Activated CD8-positive, alpha-beta memory T cell treated with anti-CD3 and anti-CD28 coated beads for 36 hours (primary cell): ENCODE data around the gene AKR1C2. TPM values are rescaled to one million over a fixed set of nuclear protein-coding genes. Genes with fewer than 3 reads are reported as not detected.
"Not testable (repeated sequence)": the region's sequence is repeated elsewhere in the genome, so short reads cannot be mapped to it uniquely, and the experiment has no call there.

Source experiments
- CTCF ChIA-PET: fragments of 350-600 bp; sonication (Branson Sonifier 250); formaldehyde crosslinking; loops from one replicate; lab custom pipeline; 2021; ENCODE audit warnings: antibody characterized with exemption; lab: Charles Lee
- POLR2A ChIA-PET: fragments of 350-600 bp; sonication (Branson Sonifier 250); formaldehyde crosslinking; loops from one replicate; lab custom pipeline; 2021; ENCODE audit warnings: antibody characterized with exemption; lab: Charles Lee
- total RNA-seq, 2 experiments: library from RNA; stranded (reverse); gene quantifications; one replicate each; pipeline ENCODE4 v1.2.3, GENCODE V29; 2021

The AKR1C2 gene
- total RNA-seq, 2 experiments from 2014 or later = not detected

GRCh38 chr10:4965763-4966162 is 37.9 kb downstream of the AKR1C2 start:
- CTCF ChIA-PET, POLR2A ChIA-PET: not testable (repeated sequence)

DNA sequence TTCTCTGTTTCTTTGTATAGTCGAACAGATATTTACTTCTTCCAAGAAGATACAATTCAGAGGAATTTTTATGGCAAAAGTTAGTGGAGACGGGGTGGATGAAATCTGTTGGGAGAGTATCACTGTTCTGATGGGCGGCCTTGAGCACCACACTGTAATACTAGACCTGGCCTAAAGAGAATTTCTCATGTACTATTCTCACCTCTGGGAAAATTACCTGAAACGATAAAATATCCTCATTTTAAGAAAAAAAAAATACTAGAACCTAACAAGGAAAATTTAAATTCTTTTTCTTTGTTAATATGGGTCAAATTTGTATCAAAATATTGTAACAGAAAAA is 39.9 kb downstream of the AKR1C2 start:
- CTCF ChIA-PET, POLR2A ChIA-PET: not testable (repeated sequence)

- CTCF ChIA-PET, POLR2A ChIA-PET: not testable (repeated sequence)
Measured at GRCh38 chr10:4962876-4963814, 40.5 kb downstream of the AKR1C2 start, which contains the start of gene AKR1C1. Gene AKR1C1 (plus strand): TSS chr10:4963415. CDS start chr10:4963445, 30 bp downstream.

- POLR2A ChIA-PET, CTCF ChIA-PET: not testable (repeated sequence)
Measured at GRCh38 chr10:4962308-4962707, 41.3 kb downstream of the AKR1C2 start.

- CTCF ChIA-PET, POLR2A ChIA-PET: not testable (repeated sequence)
Measured at GRCh38 chr10:4961558-4961957, 42.1 kb downstream of the AKR1C2 start.

GRCh38 chr10:4956955-4957645 is 46.6 kb downstream of the AKR1C2 start:
- POLR2A ChIA-PET, CTCF ChIA-PET: not testable (repeated sequence)

- POLR2A ChIA-PET, CTCF ChIA-PET: not testable (repeated sequence)
Measured at GRCh38 chr10:4956088-4956487, 47.6 kb downstream of the AKR1C2 start.

GRCh38 chr10:4953405-4953804 is 50.3 kb downstream of the AKR1C2 start:
- POLR2A ChIA-PET = no interaction called here
- CTCF ChIA-PET = no interaction called here

DNA sequence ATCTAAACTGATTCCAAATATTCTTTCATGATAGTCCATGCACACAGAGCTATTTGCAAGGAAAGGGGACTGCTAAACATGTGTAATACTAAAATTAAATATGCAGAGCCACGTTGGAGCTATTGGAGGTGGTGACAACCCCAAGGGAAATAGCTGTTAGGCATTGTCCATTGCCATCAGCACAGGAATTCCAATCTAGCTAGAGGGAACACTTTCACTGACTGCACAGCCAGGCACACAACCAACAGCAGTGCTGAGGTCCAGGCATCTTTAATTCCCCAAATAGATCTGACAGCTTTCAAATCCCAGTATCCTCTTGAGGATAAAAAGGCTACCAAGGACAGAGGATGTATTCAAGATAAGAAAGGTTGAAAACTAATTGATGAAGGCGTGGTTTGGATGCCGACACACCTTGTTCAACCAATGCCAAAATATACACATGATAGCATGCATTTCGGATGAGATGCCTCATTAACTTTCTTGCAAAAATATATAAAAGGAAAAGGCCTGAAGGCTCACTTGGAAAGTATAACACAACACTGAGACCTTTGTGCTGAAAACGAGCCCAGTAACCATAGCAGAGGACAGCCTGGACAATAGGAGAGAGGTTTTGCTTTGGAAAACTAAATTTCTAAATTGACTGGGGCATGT is 52.0 kb downstream of the AKR1C2 start:
- CTCF ChIA-PET, POLR2A ChIA-PET: not testable (repeated sequence)

- CTCF ChIA-PET = no interaction called here
- POLR2A ChIA-PET = no interaction called here
Measured at GRCh38 chr10:4947635-4948596, 55.7 kb downstream of the AKR1C2 start.

GRCh38 chr10:4947039-4947634 is 56.5 kb downstream of the AKR1C2 start:
- CTCF ChIA-PET = no interaction called here

GRCh38 chr10:4945766-4946717 is 57.6 kb downstream of the AKR1C2 start:
- CTCF ChIA-PET = no interaction called here
- POLR2A ChIA-PET = no interaction called here

More at GRCh38 chr10:4947039-4947634, 56.5 kb downstream of the AKR1C2 start:
- POLR2A ChIA-PET = no interaction called here

- ChIA-PET POLR2A (no interaction called here), CTCF (no interaction called here)
Measured at GRCh38 chr10:4944841-4945240, 58.8 kb downstream of the AKR1C2 start.

DNA sequence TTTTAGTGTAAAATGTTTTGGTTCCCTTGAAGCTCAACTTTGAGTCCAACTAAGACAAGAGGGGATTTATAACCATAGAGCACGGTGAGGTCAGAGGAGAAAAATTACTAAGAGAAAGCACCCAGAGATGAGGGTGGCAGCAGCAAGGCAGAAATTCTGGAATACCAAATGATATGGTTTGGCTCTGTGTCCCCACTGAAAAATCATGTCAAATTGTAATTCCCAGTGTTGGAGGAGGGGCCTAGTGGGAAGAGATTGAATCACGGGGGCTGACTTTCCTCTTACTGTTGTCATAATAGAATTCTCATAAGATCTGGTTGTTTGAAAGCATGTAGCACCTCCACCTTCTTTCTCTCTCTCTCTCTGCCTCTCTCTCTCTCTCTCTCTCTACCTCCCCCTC is 59.8 kb downstream of the AKR1C2 start:
- ChIA-PET POLR2A (no interaction called here), CTCF (no interaction called here)

DNA sequence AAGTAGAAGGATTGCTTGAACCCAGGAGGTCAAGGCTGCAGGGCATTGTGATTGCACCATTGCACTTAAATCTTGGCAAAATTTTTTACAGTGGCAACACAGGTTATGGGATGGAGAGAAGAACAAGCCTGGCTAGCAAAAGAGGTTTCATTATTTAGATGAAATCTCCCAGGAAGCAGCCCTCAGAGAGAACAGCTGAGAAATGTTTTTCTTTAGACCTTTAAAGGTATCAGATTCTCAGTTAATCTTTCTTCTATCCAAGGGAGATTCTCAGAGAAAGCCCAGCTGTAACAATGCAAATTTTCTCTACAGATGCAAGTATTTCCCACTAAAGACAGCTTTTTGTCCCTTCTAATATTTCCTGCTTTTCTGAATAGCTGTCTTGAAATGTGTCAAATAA is 60.2 kb downstream of the AKR1C2 start:
- CTCF ChIA-PET, POLR2A ChIA-PET: not testable (repeated sequence)

GRCh38 chr10:4942931-4943330 is 60.7 kb downstream of the AKR1C2 start:
- CTCF ChIA-PET, POLR2A ChIA-PET: not testable (repeated sequence)

DNA sequence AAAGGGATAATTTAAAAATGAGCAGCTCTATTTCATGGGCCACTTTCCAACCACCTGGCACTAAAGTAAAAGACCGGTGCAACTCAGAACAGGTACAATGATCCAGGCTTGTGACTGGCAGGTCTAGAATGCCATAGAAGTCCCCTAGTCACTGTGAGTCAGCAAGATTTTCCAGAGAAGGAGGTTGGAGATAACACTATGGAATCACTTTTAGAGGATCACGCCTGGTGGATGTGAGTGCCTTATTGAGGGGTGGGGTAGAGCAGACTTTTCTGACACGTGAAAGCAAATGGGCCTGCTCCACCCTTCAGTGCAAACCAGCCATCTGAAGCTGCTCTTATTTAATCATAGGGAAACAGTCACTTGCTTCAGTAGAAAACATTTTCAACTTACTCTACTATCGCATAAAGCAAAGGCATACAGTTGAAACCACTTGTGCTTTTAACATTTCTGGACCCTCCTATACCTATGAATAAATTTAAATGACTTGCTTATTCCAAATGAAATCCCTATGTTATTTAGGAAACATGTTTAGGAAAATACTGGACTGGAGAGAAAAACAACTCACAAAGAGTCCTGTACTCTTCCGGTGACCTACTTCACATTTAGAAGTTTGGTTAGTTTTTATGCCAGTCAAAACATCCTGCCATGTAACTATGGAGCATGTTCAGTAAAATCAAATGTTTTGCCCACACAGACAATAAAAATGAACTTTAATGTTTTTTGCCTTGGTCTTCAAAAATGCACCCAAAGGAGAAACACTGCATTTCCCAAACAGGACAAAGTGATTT is 61.9 kb downstream of the AKR1C2 start:
- POLR2A ChIA-PET = no interaction called here
- CTCF ChIA-PET = no interaction called here
